Esophagus squamous epithelium (tissue), 4 donors: ENCODE results near the gene NADSYN1.
"Not testable (repeated sequence)": the region's sequence is repeated elsewhere in the genome, so short reads cannot be mapped to it uniquely, and the experiment has no call there.

Experiments
- POLR2A ChIP-seq, 4 donors: fragments of 450-650 bp; IDR thresholded peaks; one replicate each; pipeline ENCODE4 v1.6.1; 2017; ENCODE audit warnings: antibody characterized with exemption in 4 of 4, mild to moderate bottlenecking in 4 of 4, moderate library complexity in 3 of 4
- TF ChIP-seq, protein P1 (sequence below), 6 experiments: fragments of 450-650 bp in 4 of 6; fragments of 200-600 bp in 2 of 6; sonication (generic) in 2 of 6; IDR thresholded peaks; one replicate each; pipeline ENCODE4 v1.5.1; 2016 to 2019; ENCODE audit warnings: antibody characterized with exemption in 6 of 6, mild to moderate bottlenecking in 4 of 6, moderate library complexity in 4 of 6

DNA sequence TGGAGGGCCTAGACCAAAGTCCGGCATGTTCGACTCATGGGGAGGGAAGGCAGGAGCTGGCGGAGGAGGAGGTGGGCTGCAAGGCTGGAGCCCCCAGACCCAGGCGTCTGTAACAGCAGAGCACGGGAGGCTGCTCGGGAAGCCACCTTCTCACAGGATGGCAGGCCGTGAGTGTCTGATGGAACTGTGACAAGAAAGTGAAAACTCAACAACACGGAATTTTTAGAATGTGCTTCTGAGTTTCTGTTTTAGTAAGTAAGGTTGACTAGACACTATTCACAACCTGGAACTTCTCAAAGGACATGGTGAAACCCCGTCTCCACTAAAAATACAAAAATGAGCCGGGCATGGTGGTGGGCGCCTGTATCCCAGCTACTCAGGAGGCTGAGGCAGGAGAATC, 87.0 kb downstream of the NADSYN1 start:
- TF ChIP-seq, protein P1, sequence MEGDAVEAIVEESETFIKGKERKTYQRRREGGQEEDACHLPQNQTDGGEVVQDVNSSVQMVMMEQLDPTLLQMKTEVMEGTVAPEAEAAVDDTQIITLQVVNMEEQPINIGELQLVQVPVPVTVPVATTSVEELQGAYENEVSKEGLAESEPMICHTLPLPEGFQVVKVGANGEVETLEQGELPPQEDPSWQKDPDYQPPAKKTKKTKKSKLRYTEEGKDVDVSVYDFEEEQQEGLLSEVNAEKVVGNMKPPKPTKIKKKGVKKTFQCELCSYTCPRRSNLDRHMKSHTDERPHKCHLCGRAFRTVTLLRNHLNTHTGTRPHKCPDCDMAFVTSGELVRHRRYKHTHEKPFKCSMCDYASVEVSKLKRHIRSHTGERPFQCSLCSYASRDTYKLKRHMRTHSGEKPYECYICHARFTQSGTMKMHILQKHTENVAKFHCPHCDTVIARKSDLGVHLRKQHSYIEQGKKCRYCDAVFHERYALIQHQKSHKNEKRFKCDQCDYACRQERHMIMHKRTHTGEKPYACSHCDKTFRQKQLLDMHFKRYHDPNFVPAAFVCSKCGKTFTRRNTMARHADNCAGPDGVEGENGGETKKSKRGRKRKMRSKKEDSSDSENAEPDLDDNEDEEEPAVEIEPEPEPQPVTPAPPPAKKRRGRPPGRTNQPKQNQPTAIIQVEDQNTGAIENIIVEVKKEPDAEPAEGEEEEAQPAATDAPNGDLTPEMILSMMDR (IDR thresholded peaks at IDR 0.05), result not testable (repeated sequence)
- TF ChIP-seq POLR2A (IDR thresholded peaks at IDR 0.05), result not testable (repeated sequence)
